ENCODE results near the gene DOCK2.

DNA sequence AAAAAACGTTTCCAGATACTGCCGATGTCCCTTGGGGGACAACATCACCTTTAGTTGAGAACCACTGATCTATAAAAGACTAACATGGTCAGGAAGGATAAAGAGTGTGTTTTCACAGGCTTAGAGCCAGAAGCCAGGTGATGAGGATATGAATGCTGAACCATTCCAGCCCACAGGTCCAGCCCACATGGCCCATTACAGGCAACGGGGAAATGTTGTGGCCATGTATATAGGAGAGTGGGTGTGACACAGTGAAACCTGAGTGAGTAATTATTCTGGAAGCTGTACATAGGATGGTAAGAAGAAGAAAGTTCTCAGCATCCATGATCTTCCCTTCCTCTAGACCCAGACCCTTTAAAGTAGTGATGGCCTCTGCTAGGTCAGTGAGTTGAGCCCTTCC is 412.6 kb downstream of the DOCK2 start:
- TF ChIP-seq POLR2A (IDR thresholded peaks at IDR 0.05): no peak
- TF ChIP-seq, protein P1, sequence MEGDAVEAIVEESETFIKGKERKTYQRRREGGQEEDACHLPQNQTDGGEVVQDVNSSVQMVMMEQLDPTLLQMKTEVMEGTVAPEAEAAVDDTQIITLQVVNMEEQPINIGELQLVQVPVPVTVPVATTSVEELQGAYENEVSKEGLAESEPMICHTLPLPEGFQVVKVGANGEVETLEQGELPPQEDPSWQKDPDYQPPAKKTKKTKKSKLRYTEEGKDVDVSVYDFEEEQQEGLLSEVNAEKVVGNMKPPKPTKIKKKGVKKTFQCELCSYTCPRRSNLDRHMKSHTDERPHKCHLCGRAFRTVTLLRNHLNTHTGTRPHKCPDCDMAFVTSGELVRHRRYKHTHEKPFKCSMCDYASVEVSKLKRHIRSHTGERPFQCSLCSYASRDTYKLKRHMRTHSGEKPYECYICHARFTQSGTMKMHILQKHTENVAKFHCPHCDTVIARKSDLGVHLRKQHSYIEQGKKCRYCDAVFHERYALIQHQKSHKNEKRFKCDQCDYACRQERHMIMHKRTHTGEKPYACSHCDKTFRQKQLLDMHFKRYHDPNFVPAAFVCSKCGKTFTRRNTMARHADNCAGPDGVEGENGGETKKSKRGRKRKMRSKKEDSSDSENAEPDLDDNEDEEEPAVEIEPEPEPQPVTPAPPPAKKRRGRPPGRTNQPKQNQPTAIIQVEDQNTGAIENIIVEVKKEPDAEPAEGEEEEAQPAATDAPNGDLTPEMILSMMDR (IDR thresholded peaks at IDR 0.05): no peak

Data from uterus (tissue), 2 donors.